GM21367 (cell line): ENCODE results near the gene GMPR.

Source experiments
- ATAC-seq: cut with Tn5 transposase; IDR thresholded peaks from one replicate; pipeline ENCODE4 v1.9.1; 2021; ENCODE audit not compliant: unreplicated experiment

The GMPR gene

GRCh38 chr6:16296061-16296670 lies 57.8 kb downstream of the GMPR start:
- no peak for ATAC-seq

- no peak for ATAC-seq
Measured at GRCh38 chr6:16299861-16300260, 61.5 kb downstream of the GMPR start.

GRCh38 chr6:16301511-16301910 lies 63.1 kb downstream of the GMPR start:
- peak; percentile 44 for ATAC-seq

GRCh38 chr6:16302721-16303552 lies 64.5 kb downstream of the GMPR start:
- no peak for ATAC-seq

- ATAC-seq, result peak; percentile 82
Measured at GRCh38 chr6:16305246-16305725, 66.9 kb downstream of the GMPR start.

- ATAC-seq, result peak; percentile 21
Measured at GRCh38 chr6:16305788-16306187, 67.4 kb downstream of the GMPR start.

GRCh38 chr6:16306334-16306733 lies 67.9 kb downstream of the GMPR start:
- no peak for ATAC-seq

- no peak for ATAC-seq
Measured at GRCh38 chr6:16311763-16312162, 73.4 kb downstream of the GMPR start.

GRCh38 chr6:16313732-16314131 lies 75.3 kb downstream of the GMPR start:
- ATAC-seq, result no peak

GRCh38 chr6:16314296-16314695 lies 75.9 kb downstream of the GMPR start:
- ATAC-seq, result no peak

GRCh38 chr6:16316741-16317251 lies 78.4 kb downstream of the GMPR start:
- ATAC-seq, result no peak

GRCh38 chr6:16318538-16318937 lies 80.2 kb downstream of the GMPR start:
- ATAC-seq, result no peak

GRCh38 chr6:16318953-16319720 lies 80.8 kb downstream of the GMPR start:
- ATAC-seq, result no peak

GRCh38 chr6:16319813-16320532 lies 81.6 kb downstream of the GMPR start:
- peak; percentile 52 for ATAC-seq

- ATAC-seq, result no peak
Measured at GRCh38 chr6:16320533-16321340, 82.3 kb downstream of the GMPR start.

GRCh38 chr6:16321341-16321710 lies 82.9 kb downstream of the GMPR start:
- no peak for ATAC-seq

- ATAC-seq, result no peak
Measured at GRCh38 chr6:16321826-16322225, 83.4 kb downstream of the GMPR start.

GRCh38 chr6:16322666-16323312 lies 84.4 kb downstream of the GMPR start:
- ATAC-seq, result peak; percentile 57

GRCh38 chr6:16324184-16324583 lies 85.8 kb downstream of the GMPR start:
- ATAC-seq, result no peak
